KOPT-K1 (cell line): ENCODE measurements around the gene FILIP1.

Experiments
- H3K27ac ChIP-seq: fragments of 200-600 bp; sonication (generic); 2 replicates; pipeline ENCODE4 v1.5.1; 2016; ENCODE audit warnings: antibody characterized with exemption, mild to moderate bottlenecking, low read depth, low read length; ENCODE audit not compliant: poor library complexity, severe bottlenecking
- H3K36me3 ChIP-seq: fragments of 200-600 bp; sonication (generic); 2 replicates; pipeline ENCODE4 v1.5.1; 2017; ENCODE audit warnings: antibody characterized with exemption, mild to moderate bottlenecking, low read length, moderate library complexity; ENCODE audit not compliant: insufficient read depth
- H3K9me3 ChIP-seq: fragments of 200-600 bp; sonication (generic); 2 replicates; pipeline ENCODE4 v1.5.1; 2017; ENCODE audit warnings: antibody characterized with exemption, low read length, mild to moderate bottlenecking; ENCODE audit not compliant: insufficient read depth, poor library complexity, severe bottlenecking

FILIP1 gene

GRCh38 chr6:75345413-75345812 is 148.2 kb downstream of the FILIP1 start:
- Histone ChIP-seq H3K9me3 (no peaks in the 10 kb centered on the region), H3K36me3 (no peaks in the 10 kb centered on the region), H3K27ac (no peak overlapping the region)

- no peaks in the 10 kb centered on the region for H3K36me3 ChIP-seq
- H3K9me3 ChIP-seq: no peaks in the 10 kb centered on the region
- H3K27ac ChIP-seq: no peak overlapping the region
These were observed 149.1 kb downstream of the FILIP1 start for GRCh38 chr6:75344455-75344854.

- Histone ChIP-seq H3K36me3 (no peaks in the 10 kb centered on the region), H3K9me3 (no peaks in the 10 kb centered on the region), H3K27ac (no peak overlapping the region)
These were observed 149.6 kb downstream of the FILIP1 start for GRCh38 chr6:75344021-75344420.

- Histone ChIP-seq H3K36me3 (no peaks in the 10 kb centered on the region), H3K27ac (no peak overlapping the region), H3K9me3 (no peaks in the 10 kb centered on the region)
These were observed 155.6 kb downstream of the FILIP1 start for GRCh38 chr6:75337835-75338580.

GRCh38 chr6:75334266-75335040 is 159.1 kb downstream of the FILIP1 start:
- Histone ChIP-seq H3K27ac (no peak overlapping the region), H3K9me3 (no peaks in the 10 kb centered on the region), H3K36me3 (no peaks in the 10 kb centered on the region)

GRCh38 chr6:75333676-75334200 is 159.9 kb downstream of the FILIP1 start:
- H3K36me3 ChIP-seq: no peaks in the 10 kb centered on the region
- no peak overlapping the region for H3K27ac ChIP-seq
- no peaks in the 10 kb centered on the region for H3K9me3 ChIP-seq

- Histone ChIP-seq H3K36me3 (no peaks in the 10 kb centered on the region), H3K9me3 (no peaks in the 10 kb centered on the region), H3K27ac (no peak overlapping the region)
These were observed 162.4 kb downstream of the FILIP1 start for GRCh38 chr6:75331151-75331550.

GRCh38 chr6:75329703-75330102 is 163.9 kb downstream of the FILIP1 start:
- no peak overlapping the region for H3K27ac ChIP-seq
- H3K9me3 ChIP-seq: no peaks in the 10 kb centered on the region

GRCh38 chr6:75327807-75328206 is 165.8 kb downstream of the FILIP1 start:
- H3K9me3 ChIP-seq: no peaks in the 10 kb centered on the region
- no peak overlapping the region for H3K27ac ChIP-seq
- no peaks in the 10 kb centered on the region for H3K36me3 ChIP-seq

More at GRCh38 chr6:75329703-75330102, 163.9 kb downstream of the FILIP1 start:
- H3K36me3 ChIP-seq: no peaks in the 10 kb centered on the region

- Histone ChIP-seq H3K36me3 (no peaks in the 10 kb centered on the region), H3K27ac (no peak overlapping the region), H3K9me3 (no peaks in the 10 kb centered on the region)
These were observed 166.9 kb downstream of the FILIP1 start for GRCh38 chr6:75326557-75327258.

- Histone ChIP-seq H3K36me3 (no peaks in the 10 kb centered on the region), H3K27ac (no peak overlapping the region), H3K9me3 (no peaks in the 10 kb centered on the region)
These were observed 174.7 kb downstream of the FILIP1 start for GRCh38 chr6:75318900-75319299.

- Histone ChIP-seq H3K27ac (no peak overlapping the region), H3K9me3 (no peaks in the 10 kb centered on the region), H3K36me3 (no peaks in the 10 kb centered on the region)
These were observed 175.9 kb downstream of the FILIP1 start for GRCh38 chr6:75317503-75318206.

GRCh38 chr6:75315978-75316377 is 177.6 kb downstream of the FILIP1 start:
- Histone ChIP-seq H3K36me3 (no peaks in the 10 kb centered on the region), H3K9me3 (no peaks in the 10 kb centered on the region), H3K27ac (no peak overlapping the region)

GRCh38 chr6:75308250-75308988 is 185.2 kb downstream of the FILIP1 start:
- no peaks in the 10 kb centered on the region for H3K36me3 ChIP-seq
- H3K9me3 ChIP-seq: no peaks in the 10 kb centered on the region
- H3K27ac ChIP-seq: no peak overlapping the region
